HCT116 (cell line): Measurements from ENCODE around the gene PPP1R16B. TPM values are rescaled to one million over a fixed set of nuclear protein-coding genes. Genes with fewer than 3 reads are reported as not detected.

ENCODE experiments used
- ATAC-seq: fragments of 200-7000 bp; cut with Tn5 transposase; 2 replicates; pipeline ENCODE4 v1.9.1; 2020; ENCODE audit warnings: mild to moderate bottlenecking, moderate library complexity
- BruUV-seq: library from RNA; stranded (reverse); fragments of 400-500 nt; replicated peaks from 2 replicates; lab custom pipeline; 2021; lab: Mats Ljungman, UMichigan
- CTCF ChIA-PET: fragments of 300-600 bp; sonication (Branson Sonifier 250); formaldehyde crosslinking; loops from one replicate; lab custom pipeline; 2021; ENCODE audit warnings: antibody characterized with exemption; lab: Charles Lee
- POLR2A ChIA-PET: fragments of 300-600, 350-600 bp; sonication (Branson Sonifier 250); formaldehyde crosslinking; loops from one replicate; lab custom pipeline; 2021; ENCODE audit warnings: antibody characterized with exemption; lab: Charles Lee
- RAD21 ChIA-PET, 2 experiments: fragments of 300-600 bp; sonication (Branson Sonifier 250); formaldehyde crosslinking; loops; one replicate each; lab custom pipeline; 2023; ENCODE audit warnings: low total read pairs in 2 of 2; ENCODE audit not compliant: uncharacterized antibody in 2 of 2, unreplicated experiment in 2 of 2, low non-redundant PET in 1 of 2; lab: Charles Lee
- DNase-seq: peaks from one replicate; pipeline ENCODE4 v3.0.0-alpha.2; 2010; ENCODE audit warnings: low read depth, low spot score
- H2AFZ ChIP-seq: fragments of 200-600 bp; shearing (Covaris generic), sonication (generic); 2 replicates; pipeline ENCODE4 v1.6.1; 2017; ENCODE audit warnings: low read depth, mixed run types, mixed read lengths, antibody characterized with exemption, low read length; ENCODE audit not compliant: poor library complexity, severe bottlenecking
- H3K27ac ChIP-seq: 2 replicates; pipeline ENCODE4 v1.5.1; 2012; ENCODE audit warnings: low read depth, low read length
- H3K27me3 ChIP-seq: fragments of 200-600 bp; sonication (generic); 2 replicates; pipeline ENCODE4 v1.6.1; 2016; ENCODE audit warnings: mixed run types, low read length, mixed read lengths; ENCODE audit not compliant: insufficient read depth
- H3K36me3 ChIP-seq, 2 experiments: fragments of 200-500 bp in 1 of 2; fragments of 200-600 bp in 1 of 2; sonication (Bioruptor generic) in 1 of 2; sonication (generic) in 1 of 2; 2 replicates each; pipeline versions ENCODE4 v1.5.1 to v1.6.1; 2014 to 2016; ENCODE audit warnings: low read length in 2 of 2, inconsistent platforms in 1 of 2, mixed read lengths in 1 of 2, mixed run types in 1 of 2; ENCODE audit not compliant: insufficient read depth in 2 of 2, control insufficient read depth in 1 of 2
- H3K4me1 ChIP-seq, 2 experiments: fragments of 200-600 bp in 1 of 2; sonication (generic) in 1 of 2; 2 replicates each; pipeline versions ENCODE4 v1.5.1 to v1.6.1; 2012 to 2017; ENCODE audit warnings: low read length in 2 of 2, inconsistent platforms in 1 of 2, mild to moderate bottlenecking in 1 of 2, mixed read lengths in 1 of 2, mixed run types in 1 of 2, moderate library complexity in 1 of 2; ENCODE audit not compliant: insufficient read depth in 2 of 2, control insufficient read depth in 1 of 2
- H3K4me2 ChIP-seq: fragments of 200-600 bp; sonication (generic); 2 replicates; pipeline ENCODE4 v1.6.1; 2017; ENCODE audit warnings: mixed run types, low read length, mixed read lengths
- H3K4me3 ChIP-seq, 2 experiments: fragments of 200-600 bp in 1 of 2; sonication (generic) in 1 of 2; replicated peaks in 1 of 2; 2 replicates each; pipeline ENCODE4 v1.5.1; 2011 to 2016; ENCODE audit warnings: low read length in 2 of 2, control low read depth in 1 of 2, low read depth in 1 of 2, mild to moderate bottlenecking in 1 of 2, mixed read lengths in 1 of 2, mixed run types in 1 of 2
- H3K79me2 ChIP-seq: fragments of 200-600 bp; sonication (generic); 2 replicates; pipeline ENCODE4 v1.6.1; 2017; ENCODE audit warnings: mild to moderate bottlenecking, mixed run types, low read length, moderate library complexity, mixed read lengths; ENCODE audit not compliant: insufficient read depth
- H3K9ac ChIP-seq: fragments of 200-600 bp; sonication (generic); 2 replicates; pipeline ENCODE4 v1.6.1; 2016; ENCODE audit warnings: low read length, mixed read lengths
- H3K9me2 ChIP-seq: fragments of 200-600 bp; sonication (generic), shearing (Covaris generic); 2 replicates; pipeline ENCODE4 v1.6.1; 2017; ENCODE audit warnings: mixed run types, mild to moderate bottlenecking, moderate library complexity; ENCODE audit not compliant: insufficient read depth
- H3K9me3 ChIP-seq, 2 experiments: fragments of 200-500 bp in 1 of 2; fragments of 200-600 bp in 1 of 2; sonication (Bioruptor generic) in 1 of 2; sonication (generic) in 1 of 2; 2 replicates each; pipeline ENCODE4 v1.6.1; 2014 to 2017; ENCODE audit warnings: low read length in 2 of 2, mixed read lengths in 2 of 2, inconsistent platforms in 1 of 2, low read depth in 1 of 2, mild to moderate bottlenecking in 1 of 2, mixed run types in 1 of 2, moderate library complexity in 1 of 2; ENCODE audit not compliant: control insufficient read depth in 1 of 2, insufficient read depth in 1 of 2
- H4K20me1 ChIP-seq: fragments of 200-600 bp; sonication (generic), shearing (Covaris generic); 2 replicates; pipeline ENCODE4 v1.6.1; 2017; ENCODE audit warnings: mixed run types, mild to moderate bottlenecking, moderate library complexity; ENCODE audit not compliant: insufficient read depth
- CEBPB ChIP-seq: IDR thresholded peaks from 2 replicates; pipeline ENCODE4 v1.6.1; 2012; ENCODE audit warnings: low read depth
- CTCF ChIP-seq, 3 experiments: fragments of 200-600 bp in 1 of 3; sonication (generic) in 1 of 3; IDR thresholded peaks in 2 of 3; conservative IDR thresholded peaks in 1 of 3; 2 replicates each; pipeline ENCODE4 v1.5.1; 2012 to 2017; ENCODE audit warnings: low read depth in 2 of 3, low read length in 2 of 3, antibody characterized with exemption in 1 of 3, borderline replicate concordance in 1 of 3, control low read depth in 1 of 3, mild to moderate bottlenecking in 1 of 3, mixed read lengths in 1 of 3, mixed run types in 1 of 3, moderate library complexity in 1 of 3; ENCODE audit not compliant: insufficient read depth in 1 of 3
- EZH2phosphoT487 ChIP-seq: fragments of 200-600 bp; IDR thresholded peaks from 2 replicates; pipeline ENCODE4 v1.6.1; 2018; ENCODE audit warnings: antibody characterized with exemption, borderline replicate concordance
- JUND ChIP-seq: IDR thresholded peaks from 2 replicates; pipeline ENCODE4 v1.6.1; 2012
- POLR2A ChIP-seq: IDR thresholded peaks from 2 replicates; pipeline ENCODE4 v1.7.0; 2011; ENCODE audit warnings: borderline replicate concordance; ENCODE audit not compliant: insufficient read depth, insufficient read length; ENCODE audit errors: extremely low read depth
- RAD21 ChIP-seq: IDR thresholded peaks from 2 replicates; pipeline ENCODE4 v1.6.1; 2012; ENCODE audit warnings: low read depth, mild to moderate bottlenecking
- TCF7L2 ChIP-seq: IDR thresholded peaks from 2 replicates; pipeline ENCODE4 v1.7.0; 2011; ENCODE audit warnings: borderline replicate concordance, inconsistent platforms; ENCODE audit not compliant: insufficient read depth, insufficient read length; ENCODE audit errors: extremely low read depth
- ZBTB33 ChIP-seq: IDR thresholded peaks from 2 replicates; pipeline ENCODE4 v1.6.1; 2011; ENCODE audit warnings: mild to moderate bottlenecking, low read length, moderate library complexity; ENCODE audit not compliant: insufficient replicate concordance; ENCODE audit errors: extremely low read depth
- ZNF274 ChIP-seq: fragments of 200-500 bp; sonication (Bioruptor generic); IDR thresholded peaks from 2 replicates; pipeline ENCODE4 v1.6.1; 2014; ENCODE audit warnings: mild to moderate bottlenecking, low read depth, low read length, inconsistent platforms
- intact Hi-C: fragments of 100-400 bp; cut with micrococcal nuclease; formaldehyde crosslinking; loops from 2 replicates; pipeline ENCODE4 v1.10.0; 2022
- total RNA-seq: library from RNA; stranded (reverse); gene quantifications from one replicate; pipeline ENCODE4 v1.2.1, GENCODE V29; 2021; ENCODE audit not compliant: unreplicated experiment

PPP1R16B gene
- total RNA-seq, 1 experiment from 2014 or later: 0.52 TPM

DNA sequence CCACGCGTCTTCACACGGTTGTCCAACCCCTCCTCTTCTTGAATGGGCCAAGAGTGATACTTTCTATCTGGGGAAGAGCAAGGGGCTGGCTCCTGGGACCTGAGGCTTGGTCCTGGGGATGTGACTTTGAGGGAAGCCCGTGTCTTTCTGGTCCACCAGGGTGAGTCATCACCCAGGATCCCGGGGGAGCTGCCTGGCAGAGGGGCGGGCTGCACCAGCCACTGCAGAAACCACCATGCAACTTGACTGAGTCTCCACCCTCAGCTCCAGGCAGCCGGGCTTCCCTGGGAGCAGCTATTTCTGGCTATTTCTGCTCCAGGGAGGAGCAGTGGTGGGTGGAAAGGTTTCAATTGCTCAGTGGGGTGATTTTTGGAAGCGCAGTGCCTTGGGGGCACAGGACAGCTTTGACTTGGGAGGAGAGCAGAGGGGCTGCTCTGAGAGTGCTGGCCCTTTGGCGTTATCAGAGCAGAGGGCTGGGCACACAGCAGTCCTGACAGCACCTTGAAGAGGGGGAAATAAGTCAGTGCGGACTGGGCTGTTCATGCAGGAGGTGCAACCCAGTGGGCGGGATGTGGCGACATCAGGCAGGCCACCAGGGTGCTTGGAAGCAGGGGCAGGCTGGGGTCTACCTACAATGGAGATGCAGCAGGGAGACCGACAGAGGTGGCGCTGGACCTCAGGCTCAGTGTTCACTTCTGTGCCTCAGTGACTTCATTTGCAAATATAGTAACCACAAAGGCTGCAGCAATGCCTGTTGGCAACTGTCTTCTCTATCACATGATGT is 75.6 kb downstream of the PPP1R16B start:
- ChIA-PET POLR2A (no interaction called here), CTCF (no interaction called here), RAD21 (no interaction called here)
- ATAC-seq (peak; percentile 61), DNase-seq (no peak)
- Histone ChIP-seq H4K20me1 (no peaks in the 10 kb centered on the region), H3K4me3 (no peak overlapping the region), H3K9me3 (no peaks in the 10 kb centered on the region), H2AFZ (no peak overlapping the region), H3K4me1 (peaks cover 2 to 6% of the 10 kb centered on the region in 2 experiments; a peak in 2 of 4 replicates), H3K9ac (no peak overlapping the region), H3K27ac (no peak overlapping the region), H3K36me3 (no peaks in the 10 kb centered on the region), H3K4me2 (no peak overlapping the region; the same call in 1 of the 2 replicates), H3K27me3 (peaks cover 4% of the 10 kb centered on the region; the same call in 1 of the 2 replicates), H3K79me2 (no peaks in the 10 kb centered on the region), H3K9me2 (no peaks in the 10 kb centered on the region)
- BruUV-seq: no TSS peak
- intact Hi-C loops: no loop called here
- TF ChIP-seq RAD21 (no peak), EZH2phosphoT487 (no peak), ZNF274 (no peak), ZBTB33 (no peak), JUND (no peak), POLR2A (no peak), CEBPB (no peak), CTCF (IDR thresholded peaks at IDR 0.05 in 2 of 3, conservative IDR thresholded peaks at IDR 0.05 in 1 of 3; ENCODE audit: borderline replicate concordance in 1 of 3, insufficient read depth in 1 of 3, low read depth in 2 of 3, low read length in 2 of 3) (no peak), TCF7L2 (no peak)
